ENCODE measurements around the gene FILIP1L. TPM values are rescaled to one million over a fixed set of nuclear protein-coding genes. Genes with fewer than 3 reads are reported as not detected.
A peak's percentile ranks its signal among the peaks of the same experiment; 100 is the strongest.

The FILIP1L gene
- total RNA-seq, 1 donor = 213 TPM

DNA sequence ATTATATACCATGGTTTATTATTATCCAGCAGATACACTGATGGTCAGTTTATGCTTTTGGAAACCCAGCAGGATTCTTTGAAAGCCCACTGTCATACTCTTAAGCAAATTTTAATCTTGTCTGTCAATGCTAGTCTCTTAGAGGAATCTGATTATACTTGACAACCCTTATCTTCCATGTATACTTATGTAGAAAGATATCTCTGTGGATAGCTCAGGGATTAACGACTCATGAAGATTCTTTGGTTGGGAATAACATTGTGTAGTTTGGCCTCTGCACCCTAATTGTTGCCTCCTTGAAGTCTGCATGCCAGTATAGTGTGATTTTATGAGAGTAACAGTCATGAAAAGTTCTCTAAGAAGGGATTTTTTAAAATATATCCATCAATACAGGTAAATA is 33.0 kb downstream of the FILIP1L start:
- TF ChIP-seq, protein P1, sequence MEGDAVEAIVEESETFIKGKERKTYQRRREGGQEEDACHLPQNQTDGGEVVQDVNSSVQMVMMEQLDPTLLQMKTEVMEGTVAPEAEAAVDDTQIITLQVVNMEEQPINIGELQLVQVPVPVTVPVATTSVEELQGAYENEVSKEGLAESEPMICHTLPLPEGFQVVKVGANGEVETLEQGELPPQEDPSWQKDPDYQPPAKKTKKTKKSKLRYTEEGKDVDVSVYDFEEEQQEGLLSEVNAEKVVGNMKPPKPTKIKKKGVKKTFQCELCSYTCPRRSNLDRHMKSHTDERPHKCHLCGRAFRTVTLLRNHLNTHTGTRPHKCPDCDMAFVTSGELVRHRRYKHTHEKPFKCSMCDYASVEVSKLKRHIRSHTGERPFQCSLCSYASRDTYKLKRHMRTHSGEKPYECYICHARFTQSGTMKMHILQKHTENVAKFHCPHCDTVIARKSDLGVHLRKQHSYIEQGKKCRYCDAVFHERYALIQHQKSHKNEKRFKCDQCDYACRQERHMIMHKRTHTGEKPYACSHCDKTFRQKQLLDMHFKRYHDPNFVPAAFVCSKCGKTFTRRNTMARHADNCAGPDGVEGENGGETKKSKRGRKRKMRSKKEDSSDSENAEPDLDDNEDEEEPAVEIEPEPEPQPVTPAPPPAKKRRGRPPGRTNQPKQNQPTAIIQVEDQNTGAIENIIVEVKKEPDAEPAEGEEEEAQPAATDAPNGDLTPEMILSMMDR (IDR thresholded peaks at IDR 0.05; ENCODE audit: insufficient read depth, low read depth, low read length) = no peak
- H3K4me3 ChIP-seq (ENCODE audit: low read depth, low read length) = no peak overlapping the region
- no peak for DNase-seq (ENCODE audit: low read depth)

DNA sequence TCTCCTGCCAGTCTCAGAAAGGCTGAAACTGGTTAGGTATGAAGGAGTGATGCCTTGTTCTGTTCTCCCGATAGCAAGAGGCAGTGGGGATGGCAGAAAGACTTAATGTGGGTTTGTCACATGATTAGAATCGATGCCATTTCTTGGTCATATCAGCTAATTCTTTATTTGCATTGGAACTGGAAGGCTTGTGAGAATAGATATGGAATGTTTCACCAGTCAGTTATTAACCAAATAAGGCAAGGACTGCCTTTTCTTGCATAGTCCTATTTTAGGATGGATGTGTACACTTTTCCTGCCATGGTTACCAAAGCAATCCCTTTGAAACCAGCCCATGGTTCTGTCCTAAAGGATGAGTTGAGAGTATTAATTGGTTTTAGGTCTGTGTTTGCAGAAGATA is 33.7 kb downstream of the FILIP1L start:
- H3K4me3 ChIP-seq (ENCODE audit: low read depth, low read length) = no peak overlapping the region
- DNase-seq (ENCODE audit: low read depth) = peak; percentile 55
- TF ChIP-seq, protein P1 (IDR thresholded peaks at IDR 0.05; ENCODE audit: insufficient read depth, low read depth, low read length) = no peak

DNA sequence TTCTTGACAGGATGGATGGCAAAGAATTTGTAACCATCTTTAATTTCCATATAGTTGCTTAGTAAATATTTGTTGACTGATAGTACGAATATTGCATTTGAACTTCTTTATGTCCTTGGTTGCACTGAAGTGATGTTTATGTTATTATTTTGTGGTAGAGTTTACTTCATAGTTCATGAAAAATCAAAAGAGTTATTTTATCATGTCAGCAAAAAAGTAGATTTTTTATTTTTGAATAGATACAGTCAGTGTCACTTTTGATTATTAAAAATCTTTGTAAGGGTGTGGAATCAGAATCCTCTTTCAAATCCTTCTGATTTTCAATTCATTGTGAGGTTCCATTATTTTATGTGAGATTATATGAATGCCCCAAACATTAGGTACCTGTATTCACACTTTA is 35.0 kb downstream of the FILIP1L start:
- TF ChIP-seq, protein P1 (IDR thresholded peaks at IDR 0.05; ENCODE audit: insufficient read depth, low read depth, low read length) = no peak
- no peak overlapping the region for H3K4me3 ChIP-seq (ENCODE audit: low read depth, low read length)
- DNase-seq (ENCODE audit: low read depth) = no peak

DNA sequence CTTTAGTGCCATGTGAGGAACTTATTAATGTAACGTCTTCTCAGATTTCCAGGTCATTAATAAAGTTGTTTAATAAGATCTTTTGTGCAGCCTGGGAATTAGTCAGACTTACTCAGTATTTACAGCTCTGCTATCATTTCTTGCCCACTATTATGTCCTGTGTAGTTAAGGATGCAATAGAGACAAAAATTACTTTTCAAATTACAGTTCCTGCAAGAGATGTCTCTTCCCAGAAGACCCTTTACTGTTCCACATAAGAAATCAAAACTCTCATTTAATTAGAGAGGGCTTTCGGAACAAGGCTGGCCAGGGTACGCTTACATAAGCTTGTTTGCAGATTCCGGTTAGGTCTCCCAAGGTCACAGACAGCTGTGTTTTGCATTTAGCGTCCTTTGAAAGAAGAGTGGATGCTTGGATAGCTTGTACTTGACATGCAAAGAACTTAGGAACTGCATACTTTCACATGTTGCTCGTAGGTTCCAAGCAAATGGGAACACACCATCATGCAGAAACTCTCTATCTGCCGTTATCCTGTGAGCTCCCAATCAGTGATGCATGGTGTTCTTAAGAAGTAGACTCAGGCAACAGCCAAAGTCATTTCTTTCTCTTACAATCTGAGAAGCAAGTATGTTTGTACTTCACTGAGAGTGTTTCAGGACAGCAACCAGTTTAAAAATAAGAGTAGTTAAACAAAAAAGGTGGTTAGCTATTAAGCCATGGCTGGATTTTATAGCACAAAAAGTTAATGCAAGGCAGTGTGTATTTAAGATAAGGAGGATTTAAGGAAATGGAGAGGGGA is 37.4 kb downstream of the FILIP1L start:
- TF ChIP-seq, protein P1 (IDR thresholded peaks at IDR 0.05; ENCODE audit: insufficient read depth, low read depth, low read length) = no peak
- no peak overlapping the region for H3K4me3 ChIP-seq (ENCODE audit: low read depth, low read length)
- peak; percentile 50 for DNase-seq (ENCODE audit: low read depth)

DNA sequence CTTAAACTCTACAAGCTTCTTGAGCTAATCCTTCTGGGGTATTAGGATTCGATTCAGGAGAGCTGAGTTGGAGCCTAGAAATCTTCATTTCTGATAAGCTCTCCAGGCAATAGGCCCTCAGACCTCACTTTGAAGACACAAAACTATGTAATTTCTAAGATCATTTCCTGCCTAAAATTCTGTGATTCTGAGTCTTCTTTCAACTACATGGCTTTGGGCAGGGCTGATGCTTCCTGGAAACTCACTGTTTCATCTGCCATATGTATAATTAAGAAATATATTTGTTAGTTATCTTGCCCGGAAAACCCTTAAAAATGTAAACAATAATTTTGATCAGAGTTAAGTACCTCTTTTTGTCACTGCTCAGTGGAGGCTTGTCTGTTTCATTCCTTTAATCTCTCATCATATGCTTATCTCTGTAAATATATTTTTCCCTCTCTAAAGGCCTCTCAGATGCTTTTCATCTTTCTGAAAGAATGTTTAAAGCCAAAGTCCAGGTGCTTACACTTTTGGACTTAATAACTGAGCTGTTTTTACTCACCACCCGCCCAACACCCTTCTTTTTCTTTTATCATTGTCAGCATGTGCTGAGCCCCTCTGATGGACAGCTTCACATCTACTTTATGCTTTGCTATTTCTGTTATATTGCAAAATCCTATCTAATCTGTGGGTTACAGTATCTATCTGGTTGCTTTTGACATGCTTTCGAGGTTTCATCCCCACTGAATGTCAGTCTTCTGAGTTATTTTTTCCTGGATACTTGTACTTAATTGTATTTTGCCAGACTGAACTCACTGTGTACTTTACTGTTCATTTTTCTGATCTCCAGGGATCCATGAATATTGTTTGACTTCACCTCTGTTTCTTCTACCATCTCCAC is 38.2 kb downstream of the FILIP1L start:
- TF ChIP-seq, protein P1 (IDR thresholded peaks at IDR 0.05; ENCODE audit: insufficient read depth, low read depth, low read length) = no peak
- DNase-seq (ENCODE audit: low read depth) = peak; percentile 58
- H3K4me3 ChIP-seq (ENCODE audit: low read depth, low read length) = no peak overlapping the region

DNA sequence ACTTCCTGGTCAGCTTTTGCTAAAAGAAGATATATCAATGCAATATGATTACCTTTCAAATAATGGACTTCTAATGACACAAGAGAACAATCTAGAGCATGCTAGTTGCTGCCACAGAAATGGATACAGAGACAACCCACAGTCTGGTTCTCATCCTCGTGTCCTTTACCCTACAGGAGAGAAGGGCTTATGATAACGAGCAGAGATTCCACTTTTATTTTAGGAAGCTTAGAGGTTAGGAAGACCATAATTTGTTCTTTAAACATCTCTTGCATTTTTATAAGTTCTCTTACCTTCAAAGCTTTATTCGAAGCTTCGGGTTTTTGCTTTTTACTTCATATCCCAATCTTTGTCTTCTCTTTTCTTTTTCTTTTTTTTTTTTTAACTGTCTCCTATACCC is 39.1 kb downstream of the FILIP1L start:
- TF ChIP-seq, protein P1 (IDR thresholded peaks at IDR 0.05; ENCODE audit: insufficient read depth, low read depth, low read length) = no peak

More for the DNA sequence above, 39.1 kb downstream of the FILIP1L start:
- no peak overlapping the region for H3K4me3 ChIP-seq (ENCODE audit: low read depth, low read length)
- peak; percentile 73 for DNase-seq (ENCODE audit: low read depth)
